Measurements from ENCODE around the gene TMEM147.

Gene TMEM147

DNA sequence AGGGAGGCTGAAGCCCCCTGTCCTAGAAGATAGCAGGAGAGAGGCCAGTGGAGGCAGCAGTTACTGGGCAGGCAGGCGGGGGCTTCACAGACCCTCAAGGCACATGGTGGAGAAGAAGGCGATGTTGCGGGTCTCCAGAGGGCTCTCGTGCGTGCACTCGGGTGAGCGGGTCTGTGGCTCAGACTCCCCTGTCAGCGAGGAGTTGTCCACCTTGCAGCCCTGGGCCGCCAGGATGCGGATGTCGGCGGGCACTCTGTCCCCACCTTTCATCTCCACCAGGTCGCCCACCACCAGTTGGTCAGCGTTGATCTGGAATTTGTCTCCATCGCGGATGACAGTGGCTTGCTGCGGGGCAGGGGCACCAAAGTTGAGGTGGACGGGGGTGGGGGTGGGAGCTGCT is 14.8 kb downstream of the TMEM147 start:
- no peak overlapping the region for H3K9ac ChIP-seq (ENCODE audit: low read depth, low read length)
- H3K36me3 ChIP-seq (ENCODE audit: insufficient read depth, low read depth, low read length): no peaks in the 10 kb centered on the region
- no peak overlapping the region for H3K27ac ChIP-seq (ENCODE audit: low read length)
- H3K4me1 ChIP-seq (ENCODE audit: insufficient read depth, low read length): no peaks in the 10 kb centered on the region
- H3K9me3 ChIP-seq (ENCODE audit: insufficient read depth, low read depth, low read length): no peaks in the 10 kb centered on the region
- peaks cover 50% of the 10 kb centered on the region for H3K27me3 ChIP-seq (ENCODE audit: insufficient read depth, low read length)
- H3K4me3 ChIP-seq (ENCODE audit: low read length): no peak overlapping the region

DNA sequence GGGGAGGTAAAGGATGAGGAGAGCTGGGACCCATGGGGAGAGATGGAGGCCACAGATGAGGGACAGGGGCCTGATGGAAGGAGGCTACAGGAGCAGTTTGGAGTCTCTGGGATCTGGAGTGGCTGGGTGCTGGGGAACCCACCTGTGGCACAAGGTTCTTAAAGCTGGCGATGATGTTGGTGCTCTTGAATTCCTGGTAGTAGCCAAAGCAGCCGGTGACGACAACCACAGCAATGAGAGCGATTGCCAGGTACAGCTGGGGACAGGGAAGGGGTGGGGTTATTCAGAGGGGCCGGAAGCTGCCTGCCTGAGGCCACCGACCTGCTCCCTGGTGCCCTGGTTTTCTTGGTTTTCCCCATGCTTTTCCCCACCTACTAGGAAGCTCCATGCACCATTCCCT is 15.3 kb downstream of the TMEM147 start:
- Histone ChIP-seq H3K9me3 (ENCODE audit: insufficient read depth, low read depth, low read length) (no peaks in the 10 kb centered on the region), H3K4me1 (ENCODE audit: insufficient read depth, low read length) (no peaks in the 10 kb centered on the region), H3K27ac (ENCODE audit: low read length) (no peak overlapping the region), H3K36me3 (ENCODE audit: insufficient read depth, low read depth, low read length) (no peaks in the 10 kb centered on the region), H3K27me3 (ENCODE audit: insufficient read depth, low read length) (peaks cover 50% of the 10 kb centered on the region), H3K4me3 (ENCODE audit: low read length) (no peak overlapping the region), H3K9ac (ENCODE audit: low read depth, low read length) (no peak overlapping the region)

DNA sequence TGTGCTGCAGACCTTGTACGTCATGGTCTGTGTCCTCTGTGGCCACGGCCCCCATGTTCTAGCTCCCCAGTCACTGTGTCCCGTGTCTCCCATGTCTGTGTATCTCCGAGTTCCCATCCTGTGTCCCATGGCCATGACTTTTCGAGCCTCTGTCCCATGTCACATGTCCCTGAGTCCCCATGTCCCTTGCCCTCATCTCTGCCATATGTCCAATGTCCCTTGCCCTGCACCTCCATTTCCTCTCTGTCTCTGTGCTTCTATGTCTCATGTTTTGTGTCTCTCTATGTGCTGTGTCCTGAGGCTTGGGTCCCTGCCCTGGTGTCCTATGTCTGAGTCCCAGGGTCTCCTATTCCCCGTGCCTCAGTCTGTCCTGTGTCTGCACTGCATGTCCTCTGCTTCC is 16.0 kb downstream of the TMEM147 start:
- Histone ChIP-seq H3K4me1 (ENCODE audit: insufficient read depth, low read length) (no peaks in the 10 kb centered on the region), H3K4me3 (ENCODE audit: low read length) (no peak overlapping the region), H3K27me3 (ENCODE audit: insufficient read depth, low read length) (peaks cover 43% of the 10 kb centered on the region), H3K9me3 (ENCODE audit: insufficient read depth, low read depth, low read length) (no peaks in the 10 kb centered on the region), H3K9ac (ENCODE audit: low read depth, low read length) (no peak overlapping the region), H3K36me3 (ENCODE audit: insufficient read depth, low read depth, low read length) (no peaks in the 10 kb centered on the region), H3K27ac (ENCODE audit: low read length) (no peak overlapping the region)

DNA sequence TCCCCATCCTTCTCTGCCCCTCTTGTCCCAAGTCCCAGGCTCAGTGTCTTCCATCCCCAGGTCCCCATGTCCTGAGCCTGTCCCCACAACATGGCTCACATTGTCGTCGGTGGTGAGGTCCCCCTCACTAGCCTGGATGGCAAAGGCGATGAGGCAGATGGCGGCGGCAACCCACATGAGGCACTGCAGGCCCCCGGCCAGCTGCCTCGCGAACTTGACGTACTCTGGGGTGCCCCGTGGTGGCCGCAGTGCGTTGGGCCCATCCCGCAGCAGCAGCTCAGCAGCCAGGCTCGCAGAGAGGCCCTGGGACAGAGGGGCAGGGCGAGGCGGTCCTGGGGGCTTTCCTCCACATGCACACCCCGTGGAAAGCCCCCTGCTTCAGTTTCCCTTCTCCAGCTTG is 16.9 kb downstream of the TMEM147 start:
- Histone ChIP-seq H3K4me3 (ENCODE audit: low read length) (no peak overlapping the region), H3K9ac (ENCODE audit: low read depth, low read length) (no peak overlapping the region), H3K36me3 (ENCODE audit: insufficient read depth, low read depth, low read length) (no peaks in the 10 kb centered on the region), H3K27ac (ENCODE audit: low read length) (no peak overlapping the region), H3K4me1 (ENCODE audit: insufficient read depth, low read length) (no peaks in the 10 kb centered on the region), H3K9me3 (ENCODE audit: insufficient read depth, low read depth, low read length) (no peaks in the 10 kb centered on the region), H3K27me3 (ENCODE audit: insufficient read depth, low read length) (peaks cover 34% of the 10 kb centered on the region)

DNA sequence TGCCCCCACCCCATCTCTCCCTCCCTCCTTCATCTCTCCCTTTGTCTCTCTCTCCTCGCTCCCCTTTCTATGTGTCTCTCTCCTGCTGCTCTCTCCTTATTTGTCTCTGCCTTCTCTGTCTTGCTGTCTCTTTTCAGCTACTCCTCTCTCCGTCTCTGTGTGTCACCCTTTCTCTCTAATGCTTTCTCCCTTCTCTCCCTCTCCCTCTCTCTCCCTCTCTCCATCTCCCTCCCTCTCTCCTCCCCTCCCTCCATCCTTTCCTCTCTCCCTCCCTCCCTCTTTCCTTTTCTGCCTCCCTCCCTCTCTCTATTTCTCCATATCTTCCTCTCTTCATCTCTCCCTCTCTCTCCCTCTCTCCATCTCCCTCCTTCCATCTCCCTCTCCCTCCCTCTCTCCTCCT is 17.4 kb downstream of the TMEM147 start:
- H3K27ac ChIP-seq (ENCODE audit: low read length): no peak overlapping the region
- H3K27me3 ChIP-seq (ENCODE audit: insufficient read depth, low read length): peaks cover 32% of the 10 kb centered on the region
- H3K4me3 ChIP-seq (ENCODE audit: low read length): no peak overlapping the region
- H3K36me3 ChIP-seq (ENCODE audit: insufficient read depth, low read depth, low read length): no peaks in the 10 kb centered on the region
- H3K4me1 ChIP-seq (ENCODE audit: insufficient read depth, low read length): no peaks in the 10 kb centered on the region
- H3K9ac ChIP-seq (ENCODE audit: low read depth, low read length): no peak overlapping the region
- H3K9me3 ChIP-seq (ENCODE audit: insufficient read depth, low read depth, low read length): no peaks in the 10 kb centered on the region

DNA sequence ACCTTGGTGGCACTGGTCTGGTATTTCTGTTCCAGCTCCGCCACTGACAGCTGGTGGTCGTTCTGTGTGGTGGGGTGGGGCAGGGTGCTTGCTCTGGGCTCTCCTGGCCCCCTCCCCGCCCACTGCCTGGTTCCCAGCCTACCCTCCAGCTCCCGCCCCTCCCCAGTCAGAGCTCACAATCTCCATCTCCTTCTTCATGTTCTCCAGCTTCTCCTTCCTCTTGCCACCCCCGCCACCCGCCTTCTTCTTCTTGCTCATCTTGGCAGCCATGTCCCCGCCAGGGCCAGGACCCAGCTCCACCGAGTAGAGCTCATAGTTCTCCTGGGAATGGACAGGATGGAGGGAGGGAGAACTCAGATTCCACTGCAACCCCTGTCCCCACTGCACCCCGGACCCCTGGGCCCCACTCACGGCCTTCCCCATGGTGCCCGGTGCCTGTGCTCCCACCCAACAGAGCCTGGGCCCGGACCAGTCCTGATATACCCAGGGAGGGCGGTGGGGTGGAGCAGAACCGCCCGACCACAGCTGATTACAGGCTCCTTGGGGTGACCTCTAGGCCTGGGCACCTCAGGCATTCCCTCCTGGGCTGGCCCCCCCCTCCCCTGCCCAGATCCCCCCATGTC is 17.9 kb downstream of the TMEM147 start, which contains the start of gene ATP4A:
TSS of gene ATP4A (minus strand) at position 452 of the 623 bp plus-strand sequence. CDS start at position 423, 29 bp downstream.
- Histone ChIP-seq H3K36me3 (ENCODE audit: insufficient read depth, low read depth, low read length) (no peaks in the 10 kb centered on the region), H3K9ac (ENCODE audit: low read depth, low read length) (no peak within 1 kb of the TSS)

DNA sequence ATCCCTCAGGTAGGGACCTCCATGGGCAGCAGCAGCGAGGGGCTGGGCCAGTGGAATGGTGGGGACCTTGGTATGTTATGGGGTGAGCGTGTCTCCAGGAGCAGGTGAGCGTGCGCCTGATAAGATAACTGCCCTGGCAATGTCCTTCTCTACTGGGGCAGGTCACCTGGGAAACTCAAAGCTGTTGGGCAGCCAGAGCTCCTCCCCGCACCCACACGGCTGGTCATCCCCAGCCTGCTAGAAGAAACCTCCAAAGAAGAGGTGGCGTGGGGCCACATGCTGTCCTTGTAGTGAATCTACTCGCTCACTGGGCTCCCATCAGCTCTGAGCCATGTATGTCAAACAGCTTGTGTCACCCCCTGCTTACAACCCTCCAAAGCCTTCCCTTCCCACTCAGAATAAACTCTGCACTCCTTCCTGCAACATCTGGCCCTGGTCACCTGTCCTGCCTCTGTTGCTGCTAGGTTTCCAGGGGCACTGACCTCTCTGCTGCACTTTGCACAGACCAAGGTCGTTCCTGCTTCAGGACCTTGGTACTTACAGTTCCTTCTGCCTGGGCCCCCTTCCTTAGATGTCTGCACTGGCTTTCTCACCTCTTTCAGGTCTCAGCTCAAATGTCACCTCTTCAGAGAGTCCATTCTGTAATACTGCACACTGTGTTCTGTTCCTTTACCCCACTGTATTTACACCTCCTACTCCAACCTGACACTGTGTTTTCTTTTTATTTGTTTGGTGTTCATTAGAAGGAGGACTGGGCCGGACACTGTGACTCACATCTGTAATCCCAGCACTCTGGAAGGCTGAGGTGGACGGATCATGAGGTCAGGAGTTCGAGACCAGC is 19.8 kb downstream of the TMEM147 start:
- no peak overlapping the region for H3K27ac ChIP-seq (ENCODE audit: low read length)
- peaks cover 12% of the 10 kb centered on the region; the same call in 1 of the 2 replicates for H3K27me3 ChIP-seq (ENCODE audit: insufficient read depth, low read length)

More for the DNA sequence above, 17.9 kb downstream of the TMEM147 start, which contains the start of gene ATP4A:
- Histone ChIP-seq H3K4me3 (ENCODE audit: low read length) (no peak within 1 kb of the TSS), H3K9me3 (ENCODE audit: insufficient read depth, low read depth, low read length) (no peaks in the 10 kb centered on the region), H3K27me3 (ENCODE audit: insufficient read depth, low read length) (peaks cover 31% of the 10 kb centered on the region), H3K27ac (ENCODE audit: low read length) (no peak within 1 kb of the TSS), H3K4me1 (ENCODE audit: insufficient read depth, low read length) (no peaks in the 10 kb centered on the region)

DNA sequence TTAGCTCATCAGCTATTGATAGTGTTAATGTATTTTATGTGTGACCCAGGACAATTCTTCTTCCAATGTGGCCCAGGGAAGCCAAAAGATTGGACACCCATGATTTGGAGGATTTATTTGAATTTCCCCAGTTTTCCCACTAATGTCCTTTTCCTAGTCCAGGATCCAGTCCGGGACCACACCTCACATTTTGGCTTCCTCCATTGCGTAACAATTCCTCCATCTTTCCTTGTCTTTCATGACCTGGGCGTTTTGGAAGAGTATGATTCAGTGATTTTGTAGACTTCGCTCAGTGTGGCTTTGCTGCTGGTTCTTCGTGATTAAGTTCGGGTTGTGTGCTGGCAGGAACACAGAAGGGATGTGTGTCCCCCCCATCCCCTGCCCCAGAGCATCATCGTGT is 21.3 kb downstream of the TMEM147 start:
- Histone ChIP-seq H3K27ac (ENCODE audit: low read length) (no peak overlapping the region), H3K9me3 (ENCODE audit: insufficient read depth, low read depth, low read length) (no peaks in the 10 kb centered on the region), H3K9ac (ENCODE audit: low read depth, low read length) (no peak overlapping the region), H3K27me3 (ENCODE audit: insufficient read depth, low read length) (peaks cover 3% of the 10 kb centered on the region; the same call in 1 of the 2 replicates), H3K36me3 (ENCODE audit: insufficient read depth, low read depth, low read length) (no peaks in the 10 kb centered on the region), H3K4me3 (ENCODE audit: low read length) (no peak overlapping the region), H3K4me1 (ENCODE audit: insufficient read depth, low read length) (no peaks in the 10 kb centered on the region)

More for the DNA sequence above, 19.8 kb downstream of the TMEM147 start:
- H3K9ac ChIP-seq (ENCODE audit: low read depth, low read length): no peak overlapping the region
- H3K4me3 ChIP-seq (ENCODE audit: low read length): no peak overlapping the region
- H3K9me3 ChIP-seq (ENCODE audit: insufficient read depth, low read depth, low read length): no peaks in the 10 kb centered on the region
- H3K36me3 ChIP-seq (ENCODE audit: insufficient read depth, low read depth, low read length): no peaks in the 10 kb centered on the region
- H3K4me1 ChIP-seq (ENCODE audit: insufficient read depth, low read length): no peaks in the 10 kb centered on the region

DNA sequence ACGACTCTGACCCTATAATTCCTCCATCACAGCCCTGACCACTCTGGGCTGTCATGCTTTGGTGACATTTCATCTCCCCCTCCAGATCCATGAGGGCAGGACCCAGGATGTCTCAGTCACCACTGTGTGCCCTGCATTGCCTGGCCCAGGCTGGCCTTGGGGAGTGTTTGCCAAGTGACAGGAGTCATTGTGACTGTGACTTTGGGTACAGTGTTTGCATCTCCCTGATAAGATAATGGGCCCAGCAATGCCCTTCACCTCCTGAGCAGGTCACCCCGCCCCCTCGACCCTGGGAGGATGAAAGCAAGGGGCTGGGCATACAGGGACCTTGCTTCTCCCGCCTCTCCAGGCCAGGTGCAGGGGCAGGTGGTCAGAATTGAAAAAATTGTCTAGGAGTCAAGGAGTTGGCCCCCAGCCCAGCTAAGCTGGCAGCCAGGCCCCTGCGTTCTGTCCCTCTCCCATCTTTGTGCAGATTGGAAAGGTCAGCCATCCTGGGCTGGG is 23.9 kb downstream of the TMEM147 start:
- no peak overlapping the region for H3K9ac ChIP-seq (ENCODE audit: low read depth, low read length)
- H3K9me3 ChIP-seq (ENCODE audit: insufficient read depth, low read depth, low read length): no peaks in the 10 kb centered on the region
- H3K27me3 ChIP-seq (ENCODE audit: insufficient read depth, low read length): no peaks in the 10 kb centered on the region
- no peak overlapping the region for H3K27ac ChIP-seq (ENCODE audit: low read length)
- no peaks in the 10 kb centered on the region for H3K4me1 ChIP-seq (ENCODE audit: insufficient read depth, low read length)
- H3K36me3 ChIP-seq (ENCODE audit: insufficient read depth, low read depth, low read length): no peaks in the 10 kb centered on the region
- no peak overlapping the region for H3K4me3 ChIP-seq (ENCODE audit: low read length)

DNA sequence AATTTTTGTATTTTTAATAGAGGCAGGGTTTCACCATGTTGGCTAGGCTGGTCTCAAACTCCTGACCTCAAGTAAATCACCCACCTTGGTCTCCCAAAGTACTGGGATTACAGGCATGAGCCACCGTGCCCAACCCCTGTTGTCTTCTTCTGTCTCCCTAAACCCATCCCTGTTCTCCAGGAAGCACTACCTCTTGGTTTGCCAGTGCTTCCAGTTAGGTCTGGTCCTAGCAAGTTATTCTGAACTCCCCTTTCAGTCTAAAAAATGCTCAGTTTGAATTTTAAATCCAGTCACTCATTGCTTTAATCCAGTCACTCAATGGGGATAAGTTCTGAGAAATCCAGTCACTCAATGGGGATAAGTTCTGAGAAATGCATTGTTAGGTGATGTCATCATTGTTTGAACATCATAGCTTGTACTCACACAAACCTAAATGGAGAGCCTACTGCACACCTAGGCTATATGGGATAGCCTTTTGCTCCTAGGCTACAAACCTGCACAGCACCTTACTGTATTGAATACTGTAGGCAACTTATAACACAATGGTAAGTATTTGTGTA is 26.1 kb downstream of the TMEM147 start:
- no peaks in the 10 kb centered on the region for H3K4me1 ChIP-seq (ENCODE audit: insufficient read depth, low read length)
- no peaks in the 10 kb centered on the region for H3K36me3 ChIP-seq (ENCODE audit: insufficient read depth, low read depth, low read length)
- no peak overlapping the region for H3K4me3 ChIP-seq (ENCODE audit: low read length)
- no peak overlapping the region for H3K27ac ChIP-seq (ENCODE audit: low read length)
- H3K27me3 ChIP-seq (ENCODE audit: insufficient read depth, low read length): no peaks in the 10 kb centered on the region
- no peak overlapping the region for H3K9ac ChIP-seq (ENCODE audit: low read depth, low read length)
- peaks cover 11% of the 10 kb centered on the region for H3K9me3 ChIP-seq (ENCODE audit: insufficient read depth, low read depth, low read length)

DNA sequence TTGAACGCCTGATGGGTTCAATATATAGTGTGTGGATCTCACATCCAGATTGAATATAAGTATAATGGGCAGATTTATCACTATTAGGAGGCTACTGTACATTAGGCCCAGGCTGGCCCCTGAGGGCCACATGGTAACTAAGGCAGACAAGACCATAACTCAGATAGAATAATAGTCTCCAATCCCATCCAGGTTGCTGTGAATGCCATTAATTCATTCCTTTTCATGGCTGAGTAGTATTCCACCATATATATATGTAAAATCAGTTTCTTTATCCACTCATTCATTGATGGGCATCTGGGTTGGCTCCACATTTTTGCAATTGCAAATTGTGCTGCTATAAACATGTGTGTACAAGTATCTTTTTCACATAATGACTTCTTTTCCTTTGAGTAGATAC is 32.5 kb downstream of the TMEM147 start:
- Histone ChIP-seq H3K27me3 (ENCODE audit: insufficient read depth, low read length) (no peaks in the 10 kb centered on the region), H3K27ac (ENCODE audit: low read length) (no peak overlapping the region), H3K9me3 (ENCODE audit: insufficient read depth, low read depth, low read length) (peaks cover 20% of the 10 kb centered on the region), H3K4me1 (ENCODE audit: insufficient read depth, low read length) (no peaks in the 10 kb centered on the region), H3K36me3 (ENCODE audit: insufficient read depth, low read depth, low read length) (no peaks in the 10 kb centered on the region), H3K9ac (ENCODE audit: low read depth, low read length) (no peak overlapping the region), H3K4me3 (ENCODE audit: low read length) (no peak overlapping the region)
